ENCODE measurements around the gene CD8B. TPM values are rescaled to one million over a fixed set of nuclear protein-coding genes. Genes with fewer than 3 reads are reported as not detected.
"Not testable (repeated sequence)": the region's sequence is repeated elsewhere in the genome, so short reads cannot be mapped to it uniquely, and the experiment has no call there.

Gene CD8B
- total RNA-seq, 1 experiment from 2014 or later, result not detected

- not testable (repeated sequence) for H3K27ac ChIP-seq; H3K4me1 ChIP-seq; H3K4me3 ChIP-seq; H3K36me3 ChIP-seq; DNase-seq; H3K9me3 ChIP-seq (replicated peaks); H3K27me3 ChIP-seq
These were observed 19.0 kb downstream of the CD8B start for GRCh38 chr2:86842607-86843234.

- not testable (repeated sequence) for DNase-seq, H3K36me3 ChIP-seq, H3K27ac ChIP-seq
These were observed 20.4 kb downstream of the CD8B start for GRCh38 chr2:86841330-86841729.

GRCh38 chr2:86839871-86840548, 21.7 kb downstream of the CD8B start:
- not testable (repeated sequence) for H3K27ac ChIP-seq; H3K4me1 ChIP-seq; H3K36me3 ChIP-seq; H3K4me3 ChIP-seq; H3K27me3 ChIP-seq; DNase-seq; H3K9me3 ChIP-seq (replicated peaks)

More at GRCh38 chr2:86841330-86841729, 20.4 kb downstream of the CD8B start:
- H3K4me3 ChIP-seq; H3K9me3 ChIP-seq (replicated peaks); H3K27me3 ChIP-seq; H3K4me1 ChIP-seq: not testable (repeated sequence)

- not testable (repeated sequence) for H3K4me1 ChIP-seq; H3K9me3 ChIP-seq (replicated peaks); H3K4me3 ChIP-seq; H3K27me3 ChIP-seq; DNase-seq; H3K27ac ChIP-seq; H3K36me3 ChIP-seq
These were observed 22.2 kb downstream of the CD8B start for GRCh38 chr2:86839455-86839854.

GRCh38 chr2:86837714-86838113, 24.0 kb downstream of the CD8B start:
- H3K9me3 ChIP-seq (replicated peaks); H3K4me3 ChIP-seq; DNase-seq; H3K27ac ChIP-seq; H3K4me1 ChIP-seq; H3K36me3 ChIP-seq; H3K27me3 ChIP-seq: not testable (repeated sequence)

GRCh38 chr2:86836915-86837695, 24.6 kb downstream of the CD8B start:
- not testable (repeated sequence) for H3K36me3 ChIP-seq; H3K27me3 ChIP-seq; H3K4me1 ChIP-seq; H3K4me3 ChIP-seq; H3K9me3 ChIP-seq (replicated peaks); H3K27ac ChIP-seq
- DNase-seq, result peak in 1 of 2 experiments; percentile 17

GRCh38 chr2:86835548-86835889, 26.2 kb downstream of the CD8B start:
- not testable (repeated sequence) for H3K27ac ChIP-seq; H3K36me3 ChIP-seq; DNase-seq; H3K9me3 ChIP-seq (replicated peaks); H3K4me3 ChIP-seq; H3K4me1 ChIP-seq; H3K27me3 ChIP-seq

GRCh38 chr2:86833315-86833714, 28.4 kb downstream of the CD8B start:
- Histone ChIP-seq H3K4me1 (no peaks in the 10 kb centered on the region), H3K27me3 (peaks cover 5% of the 10 kb centered on the region; the same call in 1 of the 2 replicates), H3K27ac (no peak overlapping the region), H3K9me3 (replicated peaks) (no peaks in the 10 kb centered on the region), H3K36me3 (no peaks in the 10 kb centered on the region), H3K4me3 (no peak overlapping the region)
- no peak for DNase-seq

GRCh38 chr2:86832334-86833096, 29.2 kb downstream of the CD8B start:
- Histone ChIP-seq H3K36me3 (no peaks in the 10 kb centered on the region), H3K9me3 (replicated peaks) (no peaks in the 10 kb centered on the region), H3K27me3 (peaks cover 10% of the 10 kb centered on the region; the same call in 1 of the 2 replicates), H3K4me1 (no peaks in the 10 kb centered on the region), H3K27ac (no peak overlapping the region), H3K4me3 (no peak overlapping the region)
- DNase-seq, result no peak

GRCh38 chr2:86831537-86831936, 30.1 kb downstream of the CD8B start:
- DNase-seq, result no peak
- H3K4me1 ChIP-seq, result no peaks in the 10 kb centered on the region
- H3K4me3 ChIP-seq, result no peak overlapping the region
- no peaks in the 10 kb centered on the region for H3K36me3 ChIP-seq
- H3K27me3 ChIP-seq, result peaks cover 12% of the 10 kb centered on the region; the same call in 1 of the 2 replicates
- no peaks in the 10 kb centered on the region for H3K9me3 ChIP-seq (replicated peaks)
- no peak overlapping the region for H3K27ac ChIP-seq

- DNase-seq, result no peak
- peaks cover 20% of the 10 kb centered on the region; the same call in 1 of the 2 replicates for H3K27me3 ChIP-seq
- H3K4me1 ChIP-seq, result no peaks in the 10 kb centered on the region
- no peak overlapping the region for H3K4me3 ChIP-seq
- no peak overlapping the region for H3K27ac ChIP-seq
- peaks cover 5% of the 10 kb centered on the region for H3K9me3 ChIP-seq (replicated peaks)
- no peaks in the 10 kb centered on the region for H3K36me3 ChIP-seq
These were observed 34.7 kb downstream of the CD8B start for GRCh38 chr2:86826951-86827350.

- DNase-seq, result no peak
- Histone ChIP-seq H3K4me1 (no peaks in the 10 kb centered on the region), H3K36me3 (no peaks in the 10 kb centered on the region), H3K27me3 (peaks cover 15% of the 10 kb centered on the region; the same call in 1 of the 2 replicates), H3K9me3 (replicated peaks) (peaks cover 5% of the 10 kb centered on the region), H3K27ac (no peak overlapping the region), H3K4me3 (no peak overlapping the region)
These were observed 35.8 kb downstream of the CD8B start for GRCh38 chr2:86825693-86826381.

GRCh38 chr2:86825036-86825692, 36.5 kb downstream of the CD8B start:
- DNase-seq, result no peak
- no peak overlapping the region for H3K27ac ChIP-seq

More at GRCh38 chr2:86825036-86825692, 36.5 kb downstream of the CD8B start:
- Histone ChIP-seq H3K36me3 (no peaks in the 10 kb centered on the region), H3K9me3 (replicated peaks) (peaks cover 5% of the 10 kb centered on the region), H3K4me1 (no peaks in the 10 kb centered on the region), H3K4me3 (no peak overlapping the region), H3K27me3 (peaks cover 15% of the 10 kb centered on the region; the same call in 1 of the 2 replicates)

Data from SJCRH30 (cell line).